H9 (cell line): ENCODE measurements around the gene TBCK. TPM values are rescaled to one million over a fixed set of nuclear protein-coding genes. Genes with fewer than 3 reads are reported as not detected.

Experiments used
- DNase-seq: peaks from one replicate; pipeline ENCODE4 v3.0.0-alpha.2; 2017
- H2AFZ ChIP-seq: one replicate; pipeline ENCODE4 v1.6.1; 2013; ENCODE audit warnings: mild to moderate bottlenecking, low read length, control low read depth, moderate library complexity
- H2AK5ac ChIP-seq: 2 replicates; pipeline ENCODE4 v1.6.1; 2013; ENCODE audit warnings: low read length, control low read depth, mixed read lengths; ENCODE audit not compliant: insufficient read length
- H2BK120ac ChIP-seq: one replicate; pipeline ENCODE4 v1.6.1; 2013; ENCODE audit warnings: low read depth, mild to moderate bottlenecking, low read length, control low read depth, inconsistent platforms; ENCODE audit not compliant: poor library complexity, severe bottlenecking
- H2BK12ac ChIP-seq: 2 replicates; pipeline ENCODE4 v1.6.1; 2013; ENCODE audit warnings: low read length, control low read depth, mixed read lengths, low read depth; ENCODE audit not compliant: insufficient read length
- H2BK15ac ChIP-seq: 2 replicates; pipeline ENCODE4 v1.6.1; 2013; ENCODE audit warnings: low read depth, low read length, control low read depth
- H2BK20ac ChIP-seq: one replicate; pipeline ENCODE4 v1.6.1; 2013; ENCODE audit warnings: low read depth, mild to moderate bottlenecking, low read length, control low read depth, inconsistent platforms; ENCODE audit not compliant: poor library complexity, severe bottlenecking
- H2BK5ac ChIP-seq: 2 replicates; pipeline ENCODE4 v1.6.1; 2013; ENCODE audit warnings: low read length, control low read depth, mixed read lengths; ENCODE audit not compliant: insufficient read length
- H3K14ac ChIP-seq: 2 replicates; pipeline ENCODE4 v1.6.1; 2013; ENCODE audit warnings: low read length, control low read depth; ENCODE audit not compliant: insufficient read depth
- H3K18ac ChIP-seq: 2 replicates; pipeline ENCODE4 v1.6.1; 2013; ENCODE audit warnings: low read depth, mild to moderate bottlenecking, mixed read lengths, low read length, control low read depth; ENCODE audit not compliant: insufficient read length
- H3K23ac ChIP-seq: 2 replicates; pipeline ENCODE4 v1.6.1; 2013; ENCODE audit warnings: low read length, control low read depth, mixed read lengths, low read depth; ENCODE audit not compliant: insufficient read length
- H3K23me2 ChIP-seq: 2 replicates; pipeline ENCODE4 v1.6.1; 2013; ENCODE audit warnings: low read depth, mild to moderate bottlenecking, mixed read lengths, low read length, control low read depth; ENCODE audit not compliant: insufficient read length, poor library complexity, severe bottlenecking
- H3K27ac ChIP-seq: 2 replicates; pipeline ENCODE4 v1.5.1; 2013; ENCODE audit warnings: low read length, control low read depth, mixed read lengths, low read depth; ENCODE audit not compliant: insufficient read length
- H3K27me3 ChIP-seq: 2 replicates; pipeline ENCODE4 v1.6.1; 2013; ENCODE audit warnings: low read length, control low read depth, inconsistent platforms; ENCODE audit not compliant: insufficient read depth
- H3K4ac ChIP-seq: 2 replicates; pipeline ENCODE4 v1.6.1; 2013; ENCODE audit warnings: low read depth, mild to moderate bottlenecking, control low read depth, inconsistent platforms, low read length, moderate library complexity
- H3K4me1 ChIP-seq: 2 replicates; pipeline ENCODE4 v1.6.1; 2013; ENCODE audit warnings: low read length, control low read depth, inconsistent platforms; ENCODE audit not compliant: insufficient read depth
- H3K4me2 ChIP-seq: 2 replicates; pipeline ENCODE4 v1.6.1; 2013; ENCODE audit warnings: low read length, control low read depth, mixed read lengths; ENCODE audit not compliant: insufficient read length, insufficient read depth
- H3K56ac ChIP-seq: 2 replicates; pipeline ENCODE4 v1.6.1; 2013; ENCODE audit warnings: low read depth, mild to moderate bottlenecking, mixed read lengths, low read length, control low read depth; ENCODE audit not compliant: insufficient read length
- H3K79me1 ChIP-seq: 2 replicates; pipeline ENCODE4 v1.6.1; 2013; ENCODE audit warnings: low read depth, mild to moderate bottlenecking, moderate library complexity, low read length, control low read depth, inconsistent platforms; ENCODE audit not compliant: insufficient read depth, poor library complexity, severe bottlenecking
- H3K79me2 ChIP-seq: 2 replicates; pipeline ENCODE4 v1.6.1; 2013; ENCODE audit warnings: low read length, control low read depth, inconsistent platforms; ENCODE audit not compliant: insufficient read depth
- H3K9ac ChIP-seq: 2 replicates; pipeline ENCODE4 v1.6.1; 2013; ENCODE audit warnings: low read length, control low read depth, mixed read lengths; ENCODE audit not compliant: insufficient read length; ENCODE audit errors: extremely low read depth
- H3K9me3 ChIP-seq: one replicate; pipeline ENCODE4 v1.6.1; 2013; ENCODE audit warnings: low read depth, low read length, inconsistent platforms; ENCODE audit not compliant: control insufficient read depth
- H3T11ph ChIP-seq: one replicate; pipeline ENCODE4 v1.6.1; 2013; ENCODE audit warnings: mild to moderate bottlenecking, low read length, control low read depth, inconsistent platforms
- H4K20me1 ChIP-seq: one replicate; pipeline ENCODE4 v1.6.1; 2013; ENCODE audit not compliant: control insufficient read depth, insufficient read length, insufficient read depth
- H4K5ac ChIP-seq: 2 replicates; pipeline ENCODE4 v1.6.1; 2013; ENCODE audit warnings: low read depth, mild to moderate bottlenecking, mixed read lengths, low read length, control low read depth; ENCODE audit not compliant: insufficient read length
- H4K8ac ChIP-seq: replicated peaks from 2 replicates; pipeline ENCODE4 v1.6.1; 2013; ENCODE audit warnings: low read length, control low read depth, mixed read lengths, low read depth; ENCODE audit not compliant: insufficient read length
- H4K91ac ChIP-seq: 2 replicates; pipeline ENCODE4 v1.6.1; 2013; ENCODE audit warnings: low read depth, mild to moderate bottlenecking, moderate library complexity, mixed read lengths, low read length, control low read depth; ENCODE audit not compliant: insufficient read length
- H3K27ac Mint-ChIP-seq, 3 experiments: 2 replicates in 2 of 3; 3 replicates in 1 of 3; pipeline ENCODE4 v1.8.0; 2020 to 2021; ENCODE audit warnings: mixed read lengths in 3 of 3, mild to moderate bottlenecking in 1 of 3, moderate library complexity in 1 of 3
- H3K27me3 Mint-ChIP-seq: 2 replicates; pipeline ENCODE4 v1.8.0; 2021; ENCODE audit warnings: low read depth, mild to moderate bottlenecking, moderate library complexity, mixed read lengths
- H3K36me3 Mint-ChIP-seq, 3 experiments: 2 replicates in 2 of 3; 3 replicates in 1 of 3; pipeline ENCODE4 v1.8.0; 2020 to 2021; ENCODE audit warnings: low read depth in 3 of 3, mixed read lengths in 3 of 3; ENCODE audit not compliant: insufficient read depth in 1 of 3
- H3K4me1 Mint-ChIP-seq, 2 experiments: 2 replicates each; pipeline ENCODE4 v1.8.0; 2020; ENCODE audit warnings: mixed read lengths in 2 of 2
- H3K4me3 Mint-ChIP-seq, 2 experiments: 2 replicates in 1 of 2; 3 replicates in 1 of 2; pipeline ENCODE4 v1.8.0; 2020 to 2021; ENCODE audit warnings: mild to moderate bottlenecking in 2 of 2, mixed read lengths in 2 of 2, moderate library complexity in 1 of 2
- H3K9me3 Mint-ChIP-seq, 2 experiments: 2 replicates in 1 of 2; 3 replicates in 1 of 2; pipeline ENCODE4 v1.8.0; 2020; ENCODE audit warnings: mild to moderate bottlenecking in 2 of 2, mixed read lengths in 2 of 2, moderate library complexity in 1 of 2
- WGBS: extraction: QIAGEN DNeasy Blood & Tissue Kit; methylation state at CpG from one replicate; pipeline ENCODE4 v1.1.7; 2013; ENCODE audit warnings: missing lambda C conversion rate, low lambda C conversion rate, mixed read lengths; ENCODE audit not compliant: insufficient read length; ENCODE audit errors: extremely low coverage; 5-methylcytosine and 5-hydroxymethylcytosine counted together
- total RNA-seq: library from RNA; stranded (reverse); gene quantifications from 2 replicates; pipeline ENCODE4 v1.2.1, GENCODE V29; 2021
- TF ChIP-seq, protein P1 (sequence below): fragments of 200-600 bp; sonication (generic); conservative IDR thresholded peaks from 3 replicates; pipeline ENCODE4 v1.8.0; 2021; ENCODE audit warnings: antibody characterized with exemption, mild to moderate bottlenecking

Gene TBCK
- total RNA-seq, 1 experiment from 2014 or later = 22.1 TPM

DNA sequence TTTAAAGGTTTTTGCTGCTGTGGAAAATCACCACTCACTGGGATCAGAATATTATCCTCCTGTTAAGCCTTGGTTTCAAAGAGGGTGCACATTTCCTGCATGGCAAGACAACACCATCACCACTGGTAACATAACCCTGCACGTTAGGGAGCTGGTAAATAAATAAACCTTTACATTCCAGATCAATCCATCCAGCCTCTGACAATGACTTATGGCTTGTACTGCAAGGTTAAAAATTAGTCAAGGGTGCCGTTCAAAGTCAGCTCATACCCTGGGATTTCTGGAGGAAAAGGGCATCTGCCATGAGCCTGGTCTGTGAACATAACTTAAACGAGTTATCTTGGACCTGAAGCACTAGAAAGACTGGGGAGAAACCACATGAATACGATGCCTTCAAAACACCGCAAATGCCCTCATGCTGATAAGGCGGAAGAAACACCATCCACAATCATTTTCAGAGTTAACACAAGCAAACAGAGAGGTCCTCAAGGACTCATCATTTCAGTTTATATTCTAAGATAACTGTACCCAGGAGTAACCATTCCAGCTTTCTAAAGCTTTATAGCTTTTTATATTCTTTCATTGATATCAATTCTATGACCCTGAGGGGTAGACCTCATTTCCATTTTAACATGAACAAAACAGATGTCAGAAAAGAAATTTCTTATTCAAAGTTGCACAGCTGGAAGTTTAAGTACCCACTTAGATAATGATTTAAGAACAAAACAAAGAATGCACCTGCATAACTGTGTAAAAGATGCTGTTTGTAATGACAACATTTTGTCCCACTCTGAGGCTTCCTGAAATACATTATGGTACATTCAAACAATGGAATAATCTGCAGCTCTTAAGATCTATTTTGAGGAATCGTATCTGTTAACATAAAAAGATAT is 317.6 kb downstream of the TBCK start:
- TF ChIP-seq, protein P1, sequence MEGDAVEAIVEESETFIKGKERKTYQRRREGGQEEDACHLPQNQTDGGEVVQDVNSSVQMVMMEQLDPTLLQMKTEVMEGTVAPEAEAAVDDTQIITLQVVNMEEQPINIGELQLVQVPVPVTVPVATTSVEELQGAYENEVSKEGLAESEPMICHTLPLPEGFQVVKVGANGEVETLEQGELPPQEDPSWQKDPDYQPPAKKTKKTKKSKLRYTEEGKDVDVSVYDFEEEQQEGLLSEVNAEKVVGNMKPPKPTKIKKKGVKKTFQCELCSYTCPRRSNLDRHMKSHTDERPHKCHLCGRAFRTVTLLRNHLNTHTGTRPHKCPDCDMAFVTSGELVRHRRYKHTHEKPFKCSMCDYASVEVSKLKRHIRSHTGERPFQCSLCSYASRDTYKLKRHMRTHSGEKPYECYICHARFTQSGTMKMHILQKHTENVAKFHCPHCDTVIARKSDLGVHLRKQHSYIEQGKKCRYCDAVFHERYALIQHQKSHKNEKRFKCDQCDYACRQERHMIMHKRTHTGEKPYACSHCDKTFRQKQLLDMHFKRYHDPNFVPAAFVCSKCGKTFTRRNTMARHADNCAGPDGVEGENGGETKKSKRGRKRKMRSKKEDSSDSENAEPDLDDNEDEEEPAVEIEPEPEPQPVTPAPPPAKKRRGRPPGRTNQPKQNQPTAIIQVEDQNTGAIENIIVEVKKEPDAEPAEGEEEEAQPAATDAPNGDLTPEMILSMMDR = no peak
- Mint-ChIP-seq H3K9me3 (no peaks in the 10 kb centered on the region), H3K4me1 (peaks cover 16 to 19% of the 10 kb centered on the region in 2 experiments), H3K36me3 (no peaks in the 10 kb centered on the region), H3K27ac (no peak overlapping the region; a peak in 1 of 7 replicates), H3K4me3 (no peak overlapping the region), H3K27me3 (no peaks in the 10 kb centered on the region)
- no peak overlapping the region for H3K4ac ChIP-seq
- no peak overlapping the region for H3K27ac ChIP-seq
- H4K91ac ChIP-seq = no peak overlapping the region
- H3T11ph ChIP-seq = no peak overlapping the region
- H3K9ac ChIP-seq = no peak overlapping the region
- no peak overlapping the region for H4K8ac ChIP-seq
- no peak for DNase-seq
- H2BK5ac ChIP-seq = no peak overlapping the region
- no peak overlapping the region for H3K14ac ChIP-seq
- no peaks in the 10 kb centered on the region for H3K79me1 ChIP-seq
- no peak overlapping the region for H2AFZ ChIP-seq
- H2BK120ac ChIP-seq = no peak overlapping the region
- H2BK20ac ChIP-seq = no peak overlapping the region
- H3K4me2 ChIP-seq = no peak overlapping the region
- H4K20me1 ChIP-seq = no peaks in the 10 kb centered on the region
- H2AK5ac ChIP-seq = no peak overlapping the region
- no peak overlapping the region for H2BK12ac ChIP-seq
- H3K23ac ChIP-seq = no peak overlapping the region
- no peaks in the 10 kb centered on the region for H3K27me3 ChIP-seq
- no peaks in the 10 kb centered on the region for H3K9me3 ChIP-seq
- H3K18ac ChIP-seq = no peak overlapping the region
- no CpG with 5 or more reads among the region's 7 CpGs for WGBS
- H3K56ac ChIP-seq = no peak overlapping the region
- no peaks in the 10 kb centered on the region for H3K23me2 ChIP-seq
- H3K79me2 ChIP-seq = no peaks in the 10 kb centered on the region
- H4K5ac ChIP-seq = no peak overlapping the region
- peaks cover 10% of the 10 kb centered on the region for H3K4me1 ChIP-seq
- H2BK15ac ChIP-seq = no peak overlapping the region
